ENCODE data around the gene SSTR4. TPM values are rescaled to one million over a fixed set of nuclear protein-coding genes. Genes with fewer than 3 reads are reported as not detected.

The SSTR4 gene
- total RNA-seq, 1 experiment from 2014 or later = not detected

- no peak for ATAC-seq
- no peaks in the 10 kb centered on the region for H4K20me1 ChIP-seq (ENCODE audit: insufficient read depth)
- H3K27me3 ChIP-seq (ENCODE audit: insufficient read depth, low read length) = no peaks in the 10 kb centered on the region
- CTCF ChIA-PET = interaction anchor here (1.6 to 2.5 kb wide), 2 partner anchors 12 to 371 kb away, joined by 6 to 17 read pairs; no protein-coding TSS in a partner anchor
- BruUV-seq (replicated peaks) = no TSS peak
- no peaks in the 10 kb centered on the region for H3K36me3 ChIP-seq (ENCODE audit: control insufficient read depth in 1 of 2, insufficient read depth in 2 of 2, low read length in 2 of 2)
- H3K4me1 ChIP-seq (ENCODE audit: control insufficient read depth in 1 of 2, insufficient read depth in 2 of 2, low read length in 2 of 2) = no peaks in the 10 kb centered on the region; a peak in 1 of 4 replicates
- TF ChIP-seq ZNF274 (IDR thresholded peaks at IDR 0.05; ENCODE audit: low read depth, low read length) (no peak), SIN3A (IDR thresholded peaks at IDR 0.05; ENCODE audit: low read depth) (no peak), EZH2phosphoT487 (IDR thresholded peaks at IDR 0.05; ENCODE audit: borderline replicate concordance) (no peak), RAD21 (IDR thresholded peaks at IDR 0.05; ENCODE audit: low read depth) (no peak), FOSL1 (IDR thresholded peaks at IDR 0.05; ENCODE audit: low read depth) (no peak), ELF1 (IDR thresholded peaks at IDR 0.05; ENCODE audit: borderline replicate concordance, low read depth) (no peak), YY1 (IDR thresholded peaks at IDR 0.05; ENCODE audit: extremely low read depth, insufficient replicate concordance, low read depth, low read length) (no peak)
- TF ChIP-seq, protein P1, sequence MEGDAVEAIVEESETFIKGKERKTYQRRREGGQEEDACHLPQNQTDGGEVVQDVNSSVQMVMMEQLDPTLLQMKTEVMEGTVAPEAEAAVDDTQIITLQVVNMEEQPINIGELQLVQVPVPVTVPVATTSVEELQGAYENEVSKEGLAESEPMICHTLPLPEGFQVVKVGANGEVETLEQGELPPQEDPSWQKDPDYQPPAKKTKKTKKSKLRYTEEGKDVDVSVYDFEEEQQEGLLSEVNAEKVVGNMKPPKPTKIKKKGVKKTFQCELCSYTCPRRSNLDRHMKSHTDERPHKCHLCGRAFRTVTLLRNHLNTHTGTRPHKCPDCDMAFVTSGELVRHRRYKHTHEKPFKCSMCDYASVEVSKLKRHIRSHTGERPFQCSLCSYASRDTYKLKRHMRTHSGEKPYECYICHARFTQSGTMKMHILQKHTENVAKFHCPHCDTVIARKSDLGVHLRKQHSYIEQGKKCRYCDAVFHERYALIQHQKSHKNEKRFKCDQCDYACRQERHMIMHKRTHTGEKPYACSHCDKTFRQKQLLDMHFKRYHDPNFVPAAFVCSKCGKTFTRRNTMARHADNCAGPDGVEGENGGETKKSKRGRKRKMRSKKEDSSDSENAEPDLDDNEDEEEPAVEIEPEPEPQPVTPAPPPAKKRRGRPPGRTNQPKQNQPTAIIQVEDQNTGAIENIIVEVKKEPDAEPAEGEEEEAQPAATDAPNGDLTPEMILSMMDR (IDR thresholded peaks at IDR 0.05 in 2 of 3, conservative IDR thresholded peaks at IDR 0.05 in 1 of 3; ENCODE audit: borderline replicate concordance in 1 of 3, insufficient read depth in 1 of 3, low read depth in 2 of 3, low read length in 2 of 3) = no peak
- RAD21 ChIA-PET (ENCODE audit: low non-redundant PET in 1 of 2, low total read pairs in 2 of 2, uncharacterized antibody in 2 of 2, unreplicated experiment in 2 of 2) = no interaction called here
- no peaks in the 10 kb centered on the region for H3K79me2 ChIP-seq (ENCODE audit: insufficient read depth, low read length)
- no peak overlapping the region for H3K4me2 ChIP-seq (ENCODE audit: low read length)
- no peak overlapping the region for H3K9ac ChIP-seq (ENCODE audit: low read length)
- no peak for DNase-seq (ENCODE audit: low read depth, low spot score)
- intact Hi-C loops (cut with micrococcal nuclease) = loop anchor here (5.0 kb wide), 1 partner anchor 370 kb away; no protein-coding TSS in a partner anchor
- no peak overlapping the region for H3K27ac ChIP-seq (ENCODE audit: low read depth, low read length)
- H3K9me2 ChIP-seq (ENCODE audit: insufficient read depth) = no peaks in the 10 kb centered on the region
- POLR2A ChIA-PET = no interaction called here
- H3K4me3 ChIP-seq (replicated peaks in 1 of 2; ENCODE audit: low read depth in 1 of 2, low read length in 2 of 2) = no peak overlapping the region
- no peak overlapping the region for H2AFZ ChIP-seq (ENCODE audit: low read depth, low read length, poor library complexity, severe bottlenecking)
- no peaks in the 10 kb centered on the region for H3K9me3 ChIP-seq (ENCODE audit: control insufficient read depth in 1 of 2, insufficient read depth in 1 of 2, low read depth in 1 of 2, low read length in 2 of 2)
Measured at GRCh38 chr20:23062632-23063031, 27.5 kb downstream of the SSTR4 start.

Data from HCT116 (cell line).